Stimulated activated CD8-positive, alpha-beta memory T cell treated with anti-CD3 and anti-CD28 coated beads, Interleukin-12 subunit alpha, Interleukin-12 subunit beta, amount 100 ng/mL, for 24 hours (primary cell): ENCODE measurements around the gene RNF220.

Source experiments
- DNase-seq: peaks from one replicate; pipeline ENCODE4 v3.0.0-alpha.2; 2020; ENCODE audit errors: extremely low read depth

Gene RNF220

GRCh38 chr1:44407430-44408211 is 2.6 kb downstream of the RNF220 start:
- DNase-seq = no peak

DNA sequence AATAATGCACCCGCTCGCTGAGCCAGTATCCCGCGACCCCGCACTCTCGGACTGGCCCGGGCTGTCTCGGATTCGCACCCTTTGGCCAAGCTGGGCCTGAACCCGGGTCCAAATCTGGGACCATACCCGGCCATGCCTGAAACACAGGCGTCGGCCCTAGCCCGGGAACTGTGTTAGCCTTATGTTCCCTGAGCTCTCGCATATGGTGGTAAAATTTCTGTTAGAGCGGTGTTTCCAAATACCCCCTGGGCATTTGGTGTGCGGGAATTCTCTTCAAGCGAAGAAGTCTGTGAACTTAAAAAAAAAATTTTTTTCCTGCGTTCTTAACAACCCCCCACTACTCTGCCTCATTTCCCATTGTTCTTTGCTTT is 3.1 kb downstream of the RNF220 start:
- no peak for DNase-seq

- DNase-seq = no peak
Observed at GRCh38 chr1:44408632-44409602, 3.9 kb downstream of the RNF220 start.

- DNase-seq = no peak
Observed at GRCh38 chr1:44409757-44410156, 4.7 kb downstream of the RNF220 start.

DNA sequence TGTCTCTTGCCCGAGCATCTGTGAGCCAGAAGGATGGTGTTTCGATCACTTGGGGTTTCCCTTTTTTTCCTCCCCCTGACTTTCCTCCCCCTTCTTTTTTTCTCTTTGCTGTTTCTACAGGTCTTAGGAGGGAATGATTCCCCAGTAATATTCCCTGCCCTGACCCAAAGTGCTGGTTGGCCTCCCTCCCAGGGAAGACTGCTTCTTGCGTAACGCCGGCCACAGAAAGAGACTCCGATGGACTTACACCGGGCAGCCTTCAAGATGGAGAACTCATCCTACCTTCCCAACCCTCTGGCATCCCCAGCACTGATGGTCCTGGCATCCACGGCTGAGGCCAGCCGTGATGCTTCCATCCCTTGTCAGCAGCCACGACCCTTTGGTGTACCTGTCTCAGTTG is 6.8 kb downstream of the RNF220 start:
- DNase-seq = no peak

- DNase-seq = no peak
Observed at GRCh38 chr1:44412601-44413000, 7.5 kb downstream of the RNF220 start.

- DNase-seq = no peak
Observed at GRCh38 chr1:44413740-44414139, 8.7 kb downstream of the RNF220 start.

DNA sequence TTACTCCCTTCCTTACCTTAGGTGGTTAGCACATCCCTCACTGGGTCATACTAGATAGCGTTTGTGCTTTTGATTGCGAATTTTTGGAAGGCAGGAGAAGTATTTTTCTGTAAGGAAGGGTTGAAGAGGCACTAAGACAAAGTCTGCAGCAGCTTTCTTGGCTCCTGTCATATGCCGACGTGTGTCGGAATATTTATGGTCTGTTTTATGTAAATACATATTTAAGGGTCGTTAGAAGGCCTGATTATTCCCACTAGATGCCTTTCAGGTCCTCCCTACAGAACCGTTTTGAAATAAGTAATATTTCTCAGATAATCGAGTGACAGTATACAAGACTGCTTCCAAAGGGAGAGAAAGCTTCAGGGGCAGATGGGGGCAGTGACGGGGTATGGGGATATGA is 10.0 kb downstream of the RNF220 start:
- no peak for DNase-seq

DNA sequence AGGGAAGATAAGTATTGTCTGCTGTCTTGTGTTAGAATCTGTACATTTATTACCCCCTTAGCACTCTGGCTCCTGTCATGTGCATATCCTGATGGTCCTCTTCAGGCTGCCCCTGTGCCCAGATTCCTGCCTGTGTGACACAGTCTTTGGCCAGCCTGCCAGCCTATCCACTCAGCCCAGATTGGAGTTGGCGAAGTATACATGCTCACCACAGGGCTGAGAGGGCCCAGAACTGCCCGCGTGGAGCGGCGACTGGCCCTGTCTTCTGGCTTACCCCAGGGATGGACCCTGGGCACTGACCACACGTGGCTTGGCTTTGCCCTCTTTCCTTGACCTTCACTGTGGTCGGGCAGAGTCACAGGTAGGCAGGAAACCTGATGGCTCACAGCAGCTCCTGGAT is 11.4 kb downstream of the RNF220 start:
- DNase-seq = no peak

GRCh38 chr1:44417351-44418021 is 12.4 kb downstream of the RNF220 start:
- DNase-seq = no peak

DNA sequence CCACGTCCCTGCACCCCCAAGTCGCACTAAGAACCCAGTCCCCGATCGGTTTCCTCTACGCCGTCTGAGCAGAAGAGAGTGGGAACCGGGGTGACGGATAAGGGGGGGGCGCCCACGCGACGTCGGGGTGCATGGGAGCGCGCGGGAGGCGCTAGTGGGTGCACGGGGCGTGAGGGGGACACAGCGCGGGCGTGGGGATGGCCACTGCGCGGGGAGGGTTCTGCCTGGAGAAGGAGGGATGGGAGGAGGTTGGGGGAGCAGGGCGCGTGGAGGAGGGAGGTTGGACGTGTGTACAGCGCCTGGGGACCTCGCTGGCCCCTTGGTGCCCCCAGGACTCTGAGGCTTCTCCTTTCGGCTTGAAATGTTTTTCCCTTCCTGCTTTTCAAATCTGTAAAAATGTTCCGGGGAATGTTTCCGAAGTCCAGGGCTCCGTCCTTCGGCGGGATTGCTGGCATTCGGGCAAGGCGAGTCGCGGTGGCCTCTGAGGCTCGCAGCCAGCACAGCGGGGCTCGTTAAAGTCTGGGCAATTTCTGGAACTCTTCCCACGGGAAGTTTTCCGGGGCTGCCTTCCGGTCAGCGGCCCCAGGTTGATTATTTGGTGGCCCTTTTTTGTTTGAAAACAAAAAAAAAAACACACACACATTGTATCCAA is 13.1 kb downstream of the RNF220 start:
- no peak for DNase-seq

GRCh38 chr1:44419901-44420300 is 14.8 kb downstream of the RNF220 start:
- no peak for DNase-seq

GRCh38 chr1:44420535-44420934 is 15.5 kb downstream of the RNF220 start:
- DNase-seq = no peak

- DNase-seq = no peak
Observed at GRCh38 chr1:44421446-44421884, 16.4 kb downstream of the RNF220 start.

GRCh38 chr1:44422161-44422560 is 17.1 kb downstream of the RNF220 start:
- DNase-seq = no peak

DNA sequence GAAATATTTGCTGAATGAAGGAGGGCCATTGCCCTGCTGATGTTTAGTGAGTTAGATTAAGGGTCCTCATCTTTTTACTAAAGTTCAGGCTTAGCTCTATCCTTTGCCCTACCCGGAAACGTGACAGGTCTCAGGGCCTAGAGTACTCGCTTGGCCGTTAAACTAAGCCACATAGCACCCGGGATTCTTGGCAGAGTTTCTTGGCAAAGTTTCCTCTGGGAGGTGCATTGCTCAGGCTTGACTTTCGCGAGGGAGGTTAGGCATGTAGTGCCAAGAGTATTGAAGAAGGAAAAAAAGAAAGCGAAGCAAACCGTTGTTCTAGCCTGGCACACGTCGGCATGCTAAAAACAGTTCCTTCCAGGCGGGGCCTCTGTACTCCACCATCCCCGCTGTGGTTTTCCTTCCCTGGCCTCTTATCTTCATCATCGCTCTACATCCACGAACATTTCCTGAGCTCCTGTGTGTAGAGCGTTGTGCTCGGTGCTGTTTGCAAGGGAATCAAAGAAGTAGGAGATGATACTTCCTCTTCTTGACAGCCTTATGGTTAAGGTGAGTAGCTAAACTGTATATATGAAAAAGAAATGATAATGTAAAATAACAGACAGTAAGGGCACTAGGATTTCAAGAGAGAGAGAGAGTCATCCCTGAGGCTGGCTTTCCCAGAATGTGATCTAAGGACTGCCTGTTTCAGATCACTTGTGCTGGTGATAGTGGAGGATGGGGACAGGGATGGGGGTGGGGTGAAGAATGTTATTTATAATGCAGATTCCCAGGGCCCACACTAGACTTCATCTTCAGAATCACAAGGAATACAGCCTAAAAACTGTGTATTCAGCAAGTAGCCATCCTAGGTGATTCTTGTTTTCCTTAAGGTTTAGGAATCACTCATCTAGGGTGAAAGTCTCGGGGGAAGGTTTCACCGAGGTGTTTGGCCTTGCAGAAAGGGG is 18.8 kb downstream of the RNF220 start:
- no peak for DNase-seq

DNA sequence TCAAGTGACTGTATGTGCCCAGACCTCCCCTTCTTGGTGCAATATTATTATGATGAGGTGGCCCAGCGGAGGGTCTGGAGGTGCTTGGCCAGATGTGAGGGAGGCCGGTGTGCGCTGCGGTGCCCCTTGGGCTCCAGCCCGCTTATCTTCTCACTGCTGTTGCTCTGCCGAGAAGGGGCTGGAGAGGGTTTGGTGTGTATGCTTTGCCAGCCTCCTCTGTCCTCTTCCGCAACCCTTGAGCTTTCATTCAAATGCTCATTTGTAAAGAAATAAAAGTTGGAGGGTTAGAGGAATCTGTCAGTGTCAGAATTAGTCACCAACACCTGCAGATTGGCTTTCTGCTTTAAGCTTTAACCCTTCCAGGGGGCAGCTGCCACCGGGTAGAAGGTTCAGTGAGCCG is 19.7 kb downstream of the RNF220 start:
- no peak for DNase-seq

DNA sequence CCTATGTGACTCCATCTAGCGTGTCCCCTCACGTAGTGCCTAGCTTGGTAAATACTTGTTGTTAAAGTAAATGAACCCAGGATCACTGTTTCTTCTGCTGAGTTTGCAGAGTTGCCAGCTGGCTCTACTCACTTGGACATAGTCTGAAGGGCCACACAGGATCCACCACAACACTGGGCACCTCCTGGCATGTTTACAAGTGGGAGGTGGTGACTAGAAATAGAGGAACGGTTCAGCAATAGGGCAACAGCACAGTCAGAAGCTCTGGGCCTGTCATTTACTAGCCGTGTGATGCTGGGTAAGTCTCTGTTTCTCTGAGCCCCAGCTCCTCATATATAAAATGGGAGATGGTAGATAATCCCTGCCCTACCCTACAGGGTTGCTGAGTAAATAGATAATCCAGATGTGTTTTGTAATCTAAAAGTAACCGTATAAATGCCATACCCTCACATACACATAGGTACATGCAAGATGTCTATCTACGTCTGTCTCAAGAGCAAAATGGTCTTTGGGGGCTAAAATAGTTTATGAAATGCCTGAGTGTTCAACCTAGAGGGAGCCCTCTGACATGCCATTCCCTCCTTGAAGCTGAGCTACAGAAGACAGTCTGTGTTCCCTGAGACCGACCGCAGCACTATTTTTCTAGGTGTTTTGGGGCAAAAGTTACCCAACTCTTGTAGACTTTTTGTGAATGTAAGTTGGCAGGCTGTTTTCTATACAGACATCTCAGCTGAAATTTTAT is 20.5 kb downstream of the RNF220 start:
- no peak for DNase-seq

DNA sequence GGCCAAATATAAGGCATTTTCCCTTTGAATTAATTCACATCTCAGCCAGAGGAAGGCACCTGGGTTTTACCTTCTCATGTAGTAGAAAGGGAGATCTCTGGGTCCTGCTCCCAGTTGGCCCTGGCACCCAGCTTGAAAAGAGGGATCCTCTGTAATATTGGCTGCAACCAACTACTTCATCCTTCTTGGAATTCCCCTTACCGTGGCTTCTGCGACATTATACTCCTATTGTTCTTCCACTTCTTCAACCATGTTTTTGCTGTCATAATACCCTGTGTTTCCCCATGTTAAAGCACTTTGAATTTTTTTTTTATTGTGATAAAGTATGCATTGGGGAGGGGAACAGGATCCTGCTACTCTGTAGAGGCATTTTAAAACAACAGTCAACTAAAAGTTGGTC is 26.8 kb downstream of the RNF220 start:
- no peak for DNase-seq

DNA sequence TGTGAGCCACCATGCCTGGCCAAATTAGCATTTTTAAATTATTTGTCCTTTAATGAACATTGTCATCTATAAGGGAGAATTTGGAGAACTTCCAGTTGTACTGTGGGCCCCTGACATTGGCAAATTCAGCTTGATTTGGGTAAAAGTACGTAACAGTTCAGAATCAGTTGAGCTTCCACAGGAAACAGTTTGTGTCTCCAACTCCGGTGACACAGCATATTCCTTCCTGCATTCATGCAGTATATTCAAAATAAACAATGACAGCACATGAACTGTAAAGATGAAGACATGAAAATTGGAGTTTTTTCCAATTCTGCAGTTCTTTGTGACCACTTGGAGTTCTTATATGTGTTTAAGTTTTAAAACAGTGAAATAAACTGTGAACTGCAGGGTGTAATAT is 28.2 kb downstream of the RNF220 start:
- DNase-seq = no peak
